ENCODE data around the gene SOHLH1. TPM values are rescaled to one million over a fixed set of nuclear protein-coding genes. Genes with fewer than 3 reads are reported as not detected.

The SOHLH1 gene
- total RNA-seq, 1 experiment from 2014 or later, result not detected

- ATAC-seq (no peak), DNase-seq (ENCODE audit: low read depth, low spot score) (no peak)
- Histone ChIP-seq H3K4me1 (ENCODE audit: control insufficient read depth, insufficient read depth, low read length) (no peaks in the 10 kb centered on the region), H3K27ac (ENCODE audit: low read length) (no peak overlapping the region), H3K27me3 (ENCODE audit: control insufficient read depth, insufficient read depth, low read length) (no peaks in the 10 kb centered on the region), H3K4me3 (ENCODE audit: low read depth in 2 of 2, low read length in 2 of 2) (no peak overlapping the region), H3K9me3 (ENCODE audit: control insufficient read depth, insufficient read depth, low read depth, low read length) (no peaks in the 10 kb centered on the region), H3K36me3 (ENCODE audit: control insufficient read depth, insufficient read depth, low read length) (no peaks in the 10 kb centered on the region)
- BruUV-seq (replicated peaks), result no TSS peak
- in situ Hi-C loops (cut with HindIII; ENCODE audit: low pct_unique_long_range_greater_than_20kb, low sequenced_read_pairs), result no loop called here
- POLR2A ChIA-PET, result no interaction called here
- no peak for TF ChIP-seq SIN3A (IDR thresholded peaks at IDR 0.05; ENCODE audit: borderline replicate concordance, insufficient read depth, low read depth, low read length)
- TF ChIP-seq CTCF (IDR thresholded peaks at IDR 0.05), result no peak
- TF ChIP-seq POLR2AphosphoS5 (IDR thresholded peaks at IDR 0.05; ENCODE audit: low read depth, low read length), result no peak
- TF ChIP-seq TCF7L2 (IDR thresholded peaks at IDR 0.05; ENCODE audit: low read depth, low read length), result no peak
- no peak for TF ChIP-seq REST (IDR thresholded peaks at IDR 0.05; ENCODE audit: insufficient read depth in 1 of 2, low read depth in 2 of 2, low read length in 1 of 2)
- CTCF ChIA-PET, result no interaction called here
- intact Hi-C loops (cut with micrococcal nuclease; ENCODE audit: unreplicated experiment), result no loop called here
These were observed 18.1 kb downstream of the SOHLH1 start for GRCh38 chr9:135681161-135681560.

GRCh38 chr9:135680056-135680455 is 19.2 kb downstream of the SOHLH1 start:
- no peaks in the 10 kb centered on the region for H3K36me3 ChIP-seq (ENCODE audit: control insufficient read depth, insufficient read depth, low read length)
- H3K4me1 ChIP-seq (ENCODE audit: control insufficient read depth, insufficient read depth, low read length), result no peaks in the 10 kb centered on the region
- no peak for ATAC-seq
- H3K4me3 ChIP-seq (ENCODE audit: low read depth in 2 of 2, low read length in 2 of 2), result no peak overlapping the region
- POLR2A ChIA-PET, result no interaction called here
- CTCF ChIA-PET, result no interaction called here
- no peaks in the 10 kb centered on the region for H3K9me3 ChIP-seq (ENCODE audit: control insufficient read depth, insufficient read depth, low read depth, low read length)
- no TSS peak for BruUV-seq (replicated peaks)
- no peaks in the 10 kb centered on the region for H3K27me3 ChIP-seq (ENCODE audit: control insufficient read depth, insufficient read depth, low read length)
- no peak overlapping the region for H3K27ac ChIP-seq (ENCODE audit: low read length)
- TF ChIP-seq SIN3A (IDR thresholded peaks at IDR 0.05; ENCODE audit: borderline replicate concordance, insufficient read depth, low read depth, low read length), result no peak
- TF ChIP-seq CTCF (IDR thresholded peaks at IDR 0.05), result no peak
- no peak for TF ChIP-seq TCF7L2 (IDR thresholded peaks at IDR 0.05; ENCODE audit: low read depth, low read length)
- TF ChIP-seq POLR2AphosphoS5 (IDR thresholded peaks at IDR 0.05; ENCODE audit: low read depth, low read length), result no peak
- DNase-seq (ENCODE audit: low read depth, low spot score), result no peak
- in situ Hi-C loops (cut with HindIII; ENCODE audit: low pct_unique_long_range_greater_than_20kb, low sequenced_read_pairs) (no loop called here), intact Hi-C loops (cut with micrococcal nuclease; ENCODE audit: unreplicated experiment) (no loop called here)
